Measurements from ENCODE around the gene MEP1A.

The MEP1A gene

GRCh38 chr6:46776070-46776712 is 17.0 kb upstream of the MEP1A start:
- no peak for DNase-seq

GRCh38 chr6:46777476-46778346 is 15.5 kb upstream of the MEP1A start:
- no peak for DNase-seq

GRCh38 chr6:46781478-46782378 is 11.5 kb upstream of the MEP1A start:
- DNase-seq = peak; percentile 14 to 28

- DNase-seq = no peak
Observed at GRCh38 chr6:46784535-46784934, 8.7 kb upstream of the MEP1A start.

- no peak for DNase-seq
Observed at GRCh38 chr6:46787871-46788540, 5.2 kb upstream of the MEP1A start.

- DNase-seq = no peak
Observed at GRCh38 chr6:46788791-46789190, 4.4 kb upstream of the MEP1A start.

DNA sequence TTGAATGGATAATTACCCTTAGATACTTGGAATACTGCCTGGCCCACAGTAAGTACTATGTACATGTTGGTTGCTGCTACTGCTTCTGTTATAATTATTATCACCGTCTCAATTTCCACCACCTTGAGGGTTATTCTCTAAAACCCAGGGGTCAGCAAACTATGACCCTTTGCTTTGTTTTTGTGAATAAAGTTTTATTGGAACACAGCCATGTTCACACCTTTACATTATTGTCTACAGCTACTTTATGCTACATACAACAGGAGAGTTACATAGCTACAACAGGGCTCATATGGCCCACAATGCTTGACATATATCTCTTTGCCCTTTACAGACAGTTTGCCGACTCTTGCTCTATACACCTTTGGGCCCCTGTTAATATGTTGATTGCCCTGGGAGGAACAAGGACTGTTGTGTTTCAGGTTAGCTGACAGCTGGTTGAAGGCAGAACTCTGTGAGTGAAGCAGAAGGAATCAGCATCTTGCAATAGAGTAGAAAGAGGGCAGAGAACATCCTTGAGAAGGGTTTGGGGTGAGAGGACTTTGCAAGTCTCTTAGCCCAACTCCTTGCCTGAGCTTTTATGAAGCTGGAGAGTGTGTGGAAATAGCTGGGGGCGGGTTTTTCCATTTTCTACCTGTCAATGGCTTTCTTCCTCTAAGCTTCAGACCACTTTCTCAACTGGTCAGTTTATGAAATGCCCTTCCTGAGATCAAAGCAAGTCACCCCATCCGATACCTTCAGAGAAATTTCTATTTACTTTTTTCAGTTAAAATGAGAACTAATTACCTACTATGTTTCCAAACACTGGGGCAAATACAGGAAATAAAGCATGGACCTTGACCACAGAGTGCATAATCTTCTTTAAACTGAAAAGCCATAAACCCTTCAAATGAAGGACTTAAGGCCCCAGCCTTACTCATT is 3.5 kb upstream of the MEP1A start:
- DNase-seq = no peak

- DNase-seq = no peak
Observed at GRCh38 chr6:46790355-46790874, 2.8 kb upstream of the MEP1A start.

- DNase-seq = no peak
Observed at GRCh38 chr6:46792635-46793034, 554 bp upstream of the MEP1A start.

- DNase-seq = no peak
Observed at GRCh38 chr6:46794068-46794467, 879 bp downstream of the MEP1A start.

DNA sequence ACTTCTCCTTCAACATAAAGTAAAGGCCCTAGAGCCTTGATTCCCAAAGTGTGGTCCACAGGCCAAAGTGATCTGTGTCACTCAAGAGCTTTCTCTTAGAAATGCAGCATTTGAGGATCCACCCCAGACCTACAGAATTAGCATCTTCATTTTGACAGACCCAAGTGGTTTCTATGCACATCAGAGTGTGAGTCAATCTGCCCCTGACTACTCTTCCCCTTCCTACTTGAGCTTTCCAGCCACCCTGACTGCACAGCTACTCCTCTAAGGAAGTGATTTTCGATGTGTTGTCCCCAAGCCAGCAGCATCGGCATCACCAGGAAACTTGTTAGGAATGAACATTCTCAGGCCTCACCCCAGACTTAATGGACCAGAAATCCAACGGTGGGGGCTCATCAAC is 2.6 kb downstream of the MEP1A start:
- DNase-seq = no peak

DNA sequence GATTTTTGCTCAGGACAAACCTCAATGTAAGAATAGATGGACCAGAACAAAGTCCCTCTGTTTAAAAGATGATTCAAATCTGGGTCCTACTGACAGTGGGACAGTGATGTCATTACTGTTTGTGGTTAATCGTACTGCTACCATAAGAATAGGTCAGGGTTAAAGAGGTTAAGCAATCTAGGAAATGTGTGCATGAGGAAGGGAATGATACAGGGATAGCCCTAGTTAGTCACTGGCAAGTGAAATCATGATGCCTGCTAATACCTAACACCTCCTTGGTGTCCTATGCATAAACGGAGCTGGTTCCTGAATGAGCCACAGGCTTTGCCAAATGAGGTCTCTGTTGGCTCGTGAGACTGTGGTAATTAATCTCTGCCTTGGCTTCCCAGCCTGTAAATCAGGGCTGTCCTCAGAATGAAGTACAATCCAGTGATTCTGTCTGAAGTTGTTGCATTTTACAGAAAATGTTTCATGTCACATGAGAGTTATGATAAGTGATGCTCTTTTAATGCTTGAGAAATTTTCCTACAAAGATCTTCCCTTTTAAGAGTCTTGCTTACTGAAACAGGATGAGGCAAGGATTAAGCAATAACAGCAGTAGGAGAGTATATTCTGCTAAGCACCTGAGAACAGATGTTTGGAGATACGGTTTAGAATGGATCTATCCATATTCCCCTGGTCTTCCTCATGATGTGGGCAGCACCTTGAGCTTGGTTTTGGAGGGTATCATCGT is 3.8 kb downstream of the MEP1A start:
- no peak for DNase-seq

GRCh38 chr6:46799657-46800056 is 6.5 kb downstream of the MEP1A start:
- DNase-seq = no peak

- no peak for DNase-seq
Observed at GRCh38 chr6:46808806-46809205, 15.6 kb downstream of the MEP1A start.

- DNase-seq = no peak
Observed at GRCh38 chr6:46815130-46815529, 21.9 kb downstream of the MEP1A start.

DNA sequence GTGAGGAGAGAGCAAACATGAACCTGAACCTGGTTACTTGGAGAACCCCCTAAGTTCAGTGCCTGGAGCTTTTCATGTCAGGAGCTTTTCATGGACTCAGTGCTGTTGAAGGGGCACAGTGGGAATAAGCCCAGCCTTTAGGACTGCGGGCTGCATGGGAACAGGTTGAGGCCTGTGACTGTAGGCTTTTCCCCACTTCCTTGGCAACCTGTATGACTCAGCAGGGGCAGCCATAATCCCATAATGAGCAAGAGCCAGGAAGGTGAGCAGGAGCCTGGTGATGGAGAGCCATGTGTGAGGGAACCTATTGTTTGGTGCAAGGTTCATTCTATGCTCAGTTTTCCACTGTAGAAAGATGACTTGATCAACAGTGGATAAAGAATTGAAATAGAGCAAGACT is 23.4 kb downstream of the MEP1A start:
- DNase-seq = no peak

DNA sequence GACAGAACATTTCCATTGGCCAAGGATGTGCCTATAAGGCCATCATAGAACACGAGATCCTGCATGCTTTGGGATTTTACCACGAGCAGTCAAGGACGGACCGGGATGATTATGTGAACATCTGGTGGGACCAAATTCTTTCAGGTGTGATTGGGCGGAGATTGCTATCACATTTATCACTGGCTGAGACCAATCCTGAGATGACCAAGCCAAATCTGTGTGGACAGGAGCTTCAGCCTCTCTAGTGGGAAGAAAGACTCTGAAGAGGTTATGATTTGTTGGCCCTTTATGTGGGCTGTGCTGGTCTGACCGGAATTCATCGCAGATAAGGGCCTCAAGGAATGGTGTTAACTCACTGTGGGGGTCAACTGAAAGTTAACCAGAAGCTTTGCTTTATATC is 26.4 kb downstream of the MEP1A start:
- no peak for DNase-seq

DNA sequence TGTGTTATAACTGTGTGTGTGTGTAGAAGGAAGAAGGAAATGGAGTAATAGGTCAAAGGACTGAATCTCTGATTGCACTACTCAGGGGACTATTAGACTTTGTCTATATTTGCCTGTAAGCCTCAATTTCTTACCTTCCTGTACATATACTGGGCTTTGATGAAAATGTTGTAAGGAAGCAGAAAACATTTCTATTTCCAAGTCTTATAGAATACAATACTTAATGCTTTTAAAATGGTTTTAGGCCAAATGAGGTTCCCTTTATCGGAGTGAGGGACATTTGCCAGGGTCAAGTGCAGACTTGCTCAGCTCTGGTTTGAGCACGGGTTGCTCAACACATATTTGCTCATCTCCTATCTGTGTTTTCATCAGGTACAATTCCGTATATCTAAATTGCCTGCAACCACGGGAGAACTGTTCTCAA is 28.3 kb downstream of the MEP1A start:
- no peak for DNase-seq

DNA sequence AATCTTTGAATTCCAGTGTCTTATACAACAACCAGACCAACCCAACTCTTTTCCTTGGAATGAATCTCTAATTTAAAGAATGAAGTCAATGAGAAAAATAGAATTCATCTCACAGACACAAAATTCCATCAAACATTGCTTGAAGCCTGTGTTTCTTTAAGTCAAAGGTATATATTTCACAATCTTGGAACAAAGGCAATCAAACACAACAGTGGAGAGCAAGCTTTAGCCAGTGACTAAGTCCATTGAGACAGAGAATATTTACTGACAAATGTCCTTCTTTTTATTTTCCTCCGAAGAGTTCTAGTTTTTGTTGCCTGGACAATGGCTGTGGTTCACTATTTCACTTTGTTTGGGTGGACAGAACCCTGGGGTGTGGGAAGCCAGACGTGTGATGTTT is 35.8 kb downstream of the MEP1A start:
- no peak for DNase-seq

GRCh38 chr6:46832816-46833215 is 39.6 kb downstream of the MEP1A start:
- no peak for DNase-seq

Measured in CD4-positive, alpha-beta T cell treated with Interleukin-1 beta for 1 hour (primary cell).